Measurements from ENCODE around the gene CUBN. TPM values are rescaled to one million over a fixed set of nuclear protein-coding genes. Genes with fewer than 3 reads are reported as not detected.

CUBN gene
- total and polyA plus RNA-seq, 2 of the 13 experiments (the other 11 are each of a cell fraction or from before 2014, with no cell fraction given) = 0.27 to 0.32 TPM

GRCh38 chr10:16777473-16778370 lies 351.9 kb downstream of the CUBN start:
- no peaks in the 10 kb centered on the region for H3K27me3 ChIP-seq (ENCODE audit: control insufficient read depth in 1 of 2, insufficient read depth in 2 of 2, low read length in 2 of 2)
- H3K4me1 ChIP-seq (ENCODE audit: insufficient read depth, low read length) = 0 out of 2 replicates have a peak, but pooled peaks cover 6% of the 10 kb centered on the region
- no peaks in the 10 kb centered on the region; a peak in 1 of 5 replicates for H3K36me3 ChIP-seq (replicated peaks in 1 of 2; ENCODE audit: control insufficient read depth in 1 of 2, insufficient read depth in 2 of 2, low read length in 2 of 2)
- ChIA-PET CTCF (ENCODE audit: low intra/inter-chr PET ratio, low total read pairs) (interaction anchor here (1.8 kb wide), 2 partner anchors 875 to 898 kb away, joined by 5 to 9 read pairs; no protein-coding TSS in a partner anchor), POLR2A (no interaction called here)
- no TSS peak for BruUV-seq (replicated peaks)
- H3K4me2 ChIP-seq (ENCODE audit: low read depth, low read length) = no peak overlapping the region
- no peak overlapping the region for H3K27ac ChIP-seq (ENCODE audit: extremely low read length, insufficient read depth, low read length)
- in situ Hi-C loops (cut with HindIII; ENCODE audit: extremely low pct_ligation_motif_present, low pct_unique_long_range_greater_than_20kb) (loop anchor here (25.0 kb wide), 2 partner anchors 665 to 890 kb away; no protein-coding TSS in a partner anchor), intact Hi-C loops (cut with micrococcal nuclease; ENCODE audit: unreplicated experiment) (loop anchor here (1.0 kb wide), 1 partner anchor 898 kb away; no protein-coding TSS in a partner anchor)
- DNase-seq (ENCODE audit: low spot score) (peak; percentile 50), ATAC-seq (peak; percentile 44; the same call in 2 of the 3 replicates), FAIRE-seq (no peak)
- no peaks in the 10 kb centered on the region for H4K20me1 ChIP-seq (ENCODE audit: insufficient read depth, low read length)
- no peak overlapping the region for H3K4me3 ChIP-seq (replicated peaks in 1 of 3; ENCODE audit: insufficient read depth in 1 of 3, low read depth in 2 of 3, low read length in 3 of 3)
- no peak overlapping the region for H3K9ac ChIP-seq (ENCODE audit: insufficient read depth, low read depth, low read length)
- H3K79me2 ChIP-seq (ENCODE audit: insufficient read depth, low read length) = no peaks in the 10 kb centered on the region
- WGBS (ENCODE audit: low lambda C conversion rate) = 69% methylated on average over 7 of the region's 7 CpGs
- H3K9me3 ChIP-seq (ENCODE audit: low read length) = no peaks in the 10 kb centered on the region
- H2AFZ ChIP-seq (ENCODE audit: low read length) = no peak overlapping the region
- TF ChIP-seq, protein P1, sequence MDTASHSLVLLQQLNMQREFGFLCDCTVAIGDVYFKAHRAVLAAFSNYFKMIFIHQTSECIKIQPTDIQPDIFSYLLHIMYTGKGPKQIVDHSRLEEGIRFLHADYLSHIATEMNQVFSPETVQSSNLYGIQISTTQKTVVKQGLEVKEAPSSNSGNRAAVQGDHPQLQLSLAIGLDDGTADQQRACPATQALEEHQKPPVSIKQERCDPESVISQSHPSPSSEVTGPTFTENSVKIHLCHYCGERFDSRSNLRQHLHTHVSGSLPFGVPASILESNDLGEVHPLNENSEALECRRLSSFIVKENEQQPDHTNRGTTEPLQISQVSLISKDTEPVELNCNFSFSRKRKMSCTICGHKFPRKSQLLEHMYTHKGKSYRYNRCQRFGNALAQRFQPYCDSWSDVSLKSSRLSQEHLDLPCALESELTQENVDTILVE (CRISPR knock-in tag; IDR thresholded peaks at IDR 0.05) = no peak
- no peak for TF ChIP-seq CENPT (CRISPR knock-in tag; IDR thresholded peaks at IDR 0.05; ENCODE audit: low read depth)
- no peak for TF ChIP-seq HNRNPUL1 (IDR thresholded peaks at IDR 0.05; ENCODE audit: low read depth, low read length)
- TF ChIP-seq, protein P2, sequence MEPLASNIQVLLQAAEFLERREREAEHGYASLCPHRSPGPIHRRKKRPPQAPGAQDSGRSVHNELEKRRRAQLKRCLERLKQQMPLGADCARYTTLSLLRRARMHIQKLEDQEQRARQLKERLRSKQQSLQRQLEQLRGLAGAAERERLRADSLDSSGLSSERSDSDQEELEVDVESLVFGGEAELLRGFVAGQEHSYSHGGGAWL (CRISPR knock-in tag; IDR thresholded peaks at IDR 0.05) = no peak
- TF ChIP-seq ZNF383 (CRISPR knock-in tag; IDR thresholded peaks at IDR 0.05; ENCODE audit: borderline replicate concordance) = no peak
- no peak for TF ChIP-seq IRX3 (CRISPR knock-in tag; IDR thresholded peaks at IDR 0.05; ENCODE audit: borderline replicate concordance, low read depth)
- no peak for TF ChIP-seq GTF2F1 (IDR thresholded peaks at IDR 0.05; ENCODE audit: low read length)
- no peak for TF ChIP-seq NR1H2 (CRISPR knock-in tag; IDR thresholded peaks at IDR 0.05; ENCODE audit: borderline replicate concordance, low read depth)
- peak; percentile 83 for TF ChIP-seq ZNF121 (CRISPR knock-in tag; IDR thresholded peaks at IDR 0.05)
- no peak for TF ChIP-seq HMG20A (CRISPR knock-in tag; IDR thresholded peaks at IDR 0.05; ENCODE audit: borderline replicate concordance)
- TF ChIP-seq, protein P3, sequence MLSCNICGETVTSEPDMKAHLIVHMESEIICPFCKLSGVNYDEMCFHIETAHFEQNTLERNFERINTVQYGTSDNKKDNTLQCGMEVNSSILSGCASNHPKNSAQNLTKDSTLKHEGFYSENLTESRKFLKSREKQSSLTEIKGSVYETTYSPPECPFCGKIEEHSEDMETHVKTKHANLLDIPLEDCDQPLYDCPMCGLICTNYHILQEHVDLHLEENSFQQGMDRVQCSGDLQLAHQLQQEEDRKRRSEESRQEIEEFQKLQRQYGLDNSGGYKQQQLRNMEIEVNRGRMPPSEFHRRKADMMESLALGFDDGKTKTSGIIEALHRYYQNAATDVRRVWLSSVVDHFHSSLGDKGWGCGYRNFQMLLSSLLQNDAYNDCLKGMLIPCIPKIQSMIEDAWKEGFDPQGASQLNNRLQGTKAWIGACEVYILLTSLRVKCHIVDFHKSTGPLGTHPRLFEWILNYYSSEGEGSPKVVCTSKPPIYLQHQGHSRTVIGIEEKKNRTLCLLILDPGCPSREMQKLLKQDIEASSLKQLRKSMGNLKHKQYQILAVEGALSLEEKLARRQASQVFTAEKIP (CRISPR knock-in tag; IDR thresholded peaks at IDR 0.05; ENCODE audit: borderline replicate concordance) = no peak
- no peak for TF ChIP-seq ZNF543 (CRISPR knock-in tag; IDR thresholded peaks at IDR 0.05)
- no peak for TF ChIP-seq SNRNP70 (IDR thresholded peaks at IDR 0.05; ENCODE audit: low read depth, low read length)
